A673 (cell line): ENCODE measurements around the gene SPTLC3.

Experiments used
- CTCF ChIP-seq: fragments of 300-800, 200-600 bp; sonication (generic); conservative IDR thresholded peaks from 2 replicates; pipeline ENCODE4 v1.5.1; 2017; ENCODE audit warnings: low read depth, mild to moderate bottlenecking, antibody characterized with exemption, low read length, moderate library complexity, mixed read lengths
- EZH2 ChIP-seq: fragments of 200-600 bp; sonication (generic); IDR thresholded peaks from 2 replicates; pipeline ENCODE4 v1.6.1; 2017; ENCODE audit warnings: borderline replicate concordance, low read depth, mild to moderate bottlenecking, mixed read lengths, antibody characterized with exemption, low read length; ENCODE audit not compliant: poor library complexity, severe bottlenecking

GRCh38 chr20:13024596-13024995 lies 15.8 kb downstream of the SPTLC3 start:
- no peak for TF ChIP-seq CTCF
- TF ChIP-seq EZH2: no peak
